ENCODE results near the gene FBXW4. TPM values are rescaled to one million over a fixed set of nuclear protein-coding genes. Genes with fewer than 3 reads are reported as not detected.

FBXW4 gene
- total and polyA plus RNA-seq, 2 of the 8 experiments (the other 6 are each of a cell fraction or from before 2014, with no cell fraction given), result 29.0 to 32.8 TPM

GRCh38 chr10:101565936-101566332 lies 129.0 kb downstream of the FBXW4 start:
- TF ChIP-seq HDAC6 (IDR thresholded peaks at IDR 0.05; ENCODE audit: low read depth, low read length), result no peak
- TF ChIP-seq GTF2F1 (IDR thresholded peaks at IDR 0.05; ENCODE audit: borderline replicate concordance, low read depth, low read length), result no peak
- no peak for TF ChIP-seq TAF7 (optimal IDR thresholded peaks at IDR 0.05; ENCODE audit: borderline replicate concordance, low read depth, low read length)
- TF ChIP-seq CHD1 (IDR thresholded peaks at IDR 0.05; ENCODE audit: low read depth, low read length), result no peak
- TF ChIP-seq CBX8 (IDR thresholded peaks at IDR 0.05; ENCODE audit: borderline replicate concordance, low read depth, low read length), result no peak
- TF ChIP-seq SAP30 (IDR thresholded peaks at IDR 0.05; ENCODE audit: insufficient read depth, insufficient replicate concordance, low read length), result no peak
- no peak for TF ChIP-seq HDAC2 (IDR thresholded peaks at IDR 0.05; ENCODE audit: borderline replicate concordance in 1 of 2, low read depth in 2 of 2, low read length in 2 of 2)
- no peak for TF ChIP-seq SIX5 (IDR thresholded peaks at IDR 0.05; ENCODE audit: low read depth, low read length)
- no peak for TF ChIP-seq RXRA (IDR thresholded peaks at IDR 0.05; ENCODE audit: insufficient read depth, low read depth, low read length)
- no peak for TF ChIP-seq SRF (IDR thresholded peaks at IDR 0.05; ENCODE audit: low read depth, low read length)
- no peak for TF ChIP-seq GABPA (IDR thresholded peaks at IDR 0.05; ENCODE audit: borderline replicate concordance, insufficient read depth, low read length)
- FAIRE-seq (no peak), DNase-seq (ENCODE audit: low read depth in 1 of 2, low spot score in 2 of 2) (no peak)
- H3K9me3 ChIP-seq (ENCODE audit: insufficient read depth in 2 of 2, low read depth in 1 of 2, low read length in 1 of 2), result no peaks in the 10 kb centered on the region
- no peak overlapping the region for H2BK5ac ChIP-seq (ENCODE audit: low read depth, low read length)
- no peaks in the 10 kb centered on the region for H3K79me1 ChIP-seq (ENCODE audit: low read depth, low read length)
- peaks cover 3 to 48% (median 38%) of the 10 kb centered on the region in 4 experiments for H3K27me3 ChIP-seq (replicated peaks in 1 of 4; ENCODE audit: control insufficient read depth in 3 of 4, extremely low read depth in 1 of 4, insufficient read depth in 3 of 4, low read length in 3 of 4)
- H3K9ac ChIP-seq (replicated peaks in 1 of 4; ENCODE audit: extremely low read depth in 1 of 4, low read depth in 3 of 4, low read length in 3 of 4), result no peak overlapping the region
- H3K4me1 ChIP-seq (replicated peaks in 1 of 4; ENCODE audit: control insufficient read depth in 3 of 4, insufficient read depth in 4 of 4, low read length in 3 of 4), result peaks cover 0 to 15% (median 9%) of the 10 kb centered on the region in 4 experiments; a peak in 5 of 7 replicates
- H2AFZ ChIP-seq (ENCODE audit: low read length), result no peak overlapping the region
- no peak overlapping the region for H4K8ac ChIP-seq (ENCODE audit: extremely low read depth, insufficient read depth, low read length)
- no peak overlapping the region for H3K4me3 ChIP-seq (ENCODE audit: extremely low read depth in 1 of 4, insufficient read depth in 2 of 4, low read depth in 3 of 4, low read length in 4 of 4)
- no peak overlapping the region for H3K18ac ChIP-seq (ENCODE audit: extremely low read depth, low read length)
- peak overlapping the region; percentile 44 to 57; a peak in 2 of 4 replicates for H3K4me2 ChIP-seq (ENCODE audit: insufficient read depth in 1 of 2, low read depth in 2 of 2, low read length in 2 of 2)
- peak overlapping the region; percentile 2 for H4K91ac ChIP-seq (replicated peaks; ENCODE audit: insufficient read length, low read length)
- POLR2A ChIA-PET (ENCODE audit: partially characterized antibody), result no interaction called here
- H4K5ac ChIP-seq (ENCODE audit: insufficient read length, low read depth, low read length), result no peak overlapping the region
- H3K14ac ChIP-seq (ENCODE audit: insufficient read length), result no peak overlapping the region
- H2BK15ac ChIP-seq (ENCODE audit: low read length), result peak overlapping the region; percentile 8; the same call in 1 of the 2 replicates
- H2BK120ac ChIP-seq (replicated peaks; ENCODE audit: low read depth, low read length), result no peak overlapping the region
- 93% methylated on average over 8 of the region's 8 CpGs; no CpG with 5 or more reads in 1 of the 2 experiments for WGBS, 2 experiments (ENCODE audit: extremely low coverage in 1 of 2, insufficient coverage in 1 of 2, insufficient read length in 1 of 2, insufficient replicate concordance in 2 of 2, low coverage in 1 of 2, low lambda C conversion rate in 2 of 2, missing lambda C conversion rate in 1 of 2)
- H2BK20ac ChIP-seq (ENCODE audit: low read length), result peak overlapping the region; percentile 34; the same call in 1 of the 2 replicates
- no peak overlapping the region for H2AK5ac ChIP-seq (ENCODE audit: low read depth, low read length)
- H3K4ac ChIP-seq (replicated peaks; ENCODE audit: insufficient read length, low read depth, low read length), result no peak overlapping the region
- no peaks in the 10 kb centered on the region for H3K36me3 ChIP-seq (ENCODE audit: control insufficient read depth in 2 of 4, insufficient read depth in 4 of 4, low read length in 3 of 4)
- no peak overlapping the region for H3K23ac ChIP-seq (ENCODE audit: insufficient read length)
- peaks cover 0 to 4% of the 10 kb centered on the region in 2 experiments for H4K20me1 ChIP-seq (replicated peaks in 1 of 2; ENCODE audit: control insufficient read depth in 1 of 2, insufficient read depth in 2 of 2, low read length in 2 of 2)
- CTCF ChIA-PET (ENCODE audit: partially characterized antibody), result interaction anchor here (0.8 to 1.7 kb wide), 3 partner anchors 18 to 351 kb away, joined by 3 to 16 read pairs (median 3); no protein-coding TSS in a partner anchor
- H3K27ac ChIP-seq (ENCODE audit: low read depth, low read length), result no peak overlapping the region
- no peak overlapping the region for H3K56ac ChIP-seq (replicated peaks; ENCODE audit: insufficient read length, low read depth, low read length)
- no peaks in the 10 kb centered on the region for H3K79me2 ChIP-seq (ENCODE audit: control insufficient read depth in 1 of 2, insufficient read depth in 2 of 2, low read length in 2 of 2)
- peaks cover 14% of the 10 kb centered on the region for H3K23me2 ChIP-seq (ENCODE audit: low read depth, low read length)
- H2BK12ac ChIP-seq (ENCODE audit: low read depth, low read length), result no peak overlapping the region

Data from H1 (cell line).